CD1c-positive myeloid dendritic cell (primary cell): ENCODE data around the gene ZMIZ1.

Experiments used
- DNase-seq: peaks from one replicate; pipeline ENCODE4 v3.0.0-alpha.2; 2016; ENCODE audit errors: extremely low spot score

The ZMIZ1 gene

DNA sequence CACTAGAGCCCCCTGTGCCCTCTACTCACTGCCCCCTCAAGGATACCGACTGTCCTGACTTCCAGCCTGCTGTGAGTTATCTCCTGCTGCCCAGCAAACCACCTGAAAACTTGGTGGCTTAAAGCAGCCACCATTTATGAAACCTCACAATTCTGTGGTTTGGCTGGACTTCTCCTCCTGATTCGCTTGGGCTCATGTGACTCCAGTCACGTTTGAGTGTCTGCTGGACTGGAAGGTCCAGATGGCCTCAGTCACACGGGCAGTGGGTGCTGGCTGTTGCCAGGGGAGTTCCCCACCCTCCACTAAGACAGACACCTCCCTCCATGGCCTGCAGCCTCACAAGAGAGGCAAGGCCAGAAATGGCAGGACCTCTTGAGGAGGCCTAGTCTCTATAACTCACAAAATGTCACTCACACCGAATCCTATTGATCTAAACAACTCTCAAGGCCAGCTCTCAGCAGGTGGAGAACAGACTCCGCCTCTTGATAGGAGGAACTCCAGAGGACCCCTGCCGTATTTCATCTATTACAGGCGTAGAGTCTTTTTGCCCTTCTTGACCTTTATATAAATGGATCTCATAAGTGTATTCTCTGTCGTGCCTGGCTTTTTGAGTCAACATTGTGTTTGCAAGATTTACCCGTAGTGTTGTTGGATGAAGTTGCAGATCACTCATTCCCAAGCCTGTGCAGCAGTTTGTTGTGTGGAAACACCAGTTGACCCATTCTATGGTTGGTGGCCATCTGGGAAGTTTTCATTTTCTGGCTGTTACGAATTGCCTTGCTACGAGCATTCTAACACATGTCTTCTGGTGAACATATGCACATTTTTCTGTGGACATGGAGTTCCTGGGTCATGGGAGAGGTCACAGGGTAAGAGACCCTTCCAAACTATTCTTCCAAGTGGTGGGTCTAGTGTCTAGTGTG lies 48.3 kb downstream of the ZMIZ1 start:
- peak; percentile 53 for DNase-seq

DNA sequence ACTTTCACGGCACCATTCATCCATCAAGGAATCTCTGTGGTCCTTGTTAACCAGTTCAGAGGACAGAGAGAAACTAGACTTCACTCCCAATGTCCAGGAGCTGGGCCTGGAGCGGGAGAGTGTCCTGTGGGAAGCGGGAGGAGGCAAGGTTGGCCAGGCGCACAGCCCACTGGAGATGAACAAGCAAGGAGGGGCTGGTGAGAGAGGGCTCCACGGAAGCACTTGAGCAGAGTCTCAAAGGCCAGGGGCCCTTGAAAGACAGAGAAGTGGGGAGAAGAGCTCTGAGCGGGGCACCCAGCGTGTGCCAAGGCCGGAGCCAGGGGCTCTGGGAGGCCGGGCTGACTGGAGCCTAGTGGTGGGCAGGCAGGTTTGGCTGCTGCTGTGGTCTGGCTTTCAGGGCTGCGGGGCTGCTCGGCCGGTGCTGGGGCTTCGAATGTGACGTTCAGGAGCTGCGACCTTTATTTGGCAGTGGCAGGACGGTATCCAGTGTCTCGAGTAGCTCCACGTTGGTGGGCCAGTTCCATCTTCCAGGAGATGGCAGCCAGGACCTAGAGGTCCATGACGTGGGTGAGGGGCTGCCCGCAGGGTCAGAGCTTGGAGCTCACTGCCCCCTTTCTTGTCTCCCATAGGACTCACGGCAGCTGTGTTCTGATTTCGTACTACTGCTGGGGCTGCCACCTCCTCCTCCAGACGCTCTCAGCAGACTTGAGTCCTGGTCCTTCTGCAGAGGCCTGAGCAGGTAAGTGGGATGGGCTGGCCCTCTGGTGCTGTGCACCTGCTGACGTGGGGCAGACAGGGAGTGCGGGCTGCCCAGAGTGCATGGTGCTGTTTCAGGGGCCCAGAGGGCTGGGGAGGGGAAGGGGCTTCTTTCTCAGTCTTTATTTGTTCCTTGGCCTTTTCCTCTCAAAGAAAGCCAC lies 49.8 kb downstream of the ZMIZ1 start:
- no peak for DNase-seq

DNA sequence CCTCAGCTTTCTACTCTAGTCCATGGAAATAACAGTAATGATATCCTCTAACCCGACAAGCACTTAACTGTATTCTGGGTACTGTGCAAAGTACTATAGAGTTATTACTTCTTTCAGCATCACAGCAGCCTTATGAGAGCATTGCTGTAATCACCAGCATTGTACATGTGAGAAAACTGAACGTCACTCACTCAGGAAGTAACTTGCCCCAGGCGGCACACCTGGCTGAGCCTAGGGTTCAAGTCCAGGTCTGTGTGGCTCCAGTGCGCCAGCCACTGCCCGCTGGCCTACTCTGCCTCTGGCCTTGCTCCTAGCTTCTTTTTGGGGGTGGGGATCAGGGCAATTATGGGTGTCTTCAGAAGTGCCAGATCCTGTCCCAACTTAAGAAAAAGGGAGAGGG lies 50.5 kb downstream of the ZMIZ1 start:
- no peak for DNase-seq

DNA sequence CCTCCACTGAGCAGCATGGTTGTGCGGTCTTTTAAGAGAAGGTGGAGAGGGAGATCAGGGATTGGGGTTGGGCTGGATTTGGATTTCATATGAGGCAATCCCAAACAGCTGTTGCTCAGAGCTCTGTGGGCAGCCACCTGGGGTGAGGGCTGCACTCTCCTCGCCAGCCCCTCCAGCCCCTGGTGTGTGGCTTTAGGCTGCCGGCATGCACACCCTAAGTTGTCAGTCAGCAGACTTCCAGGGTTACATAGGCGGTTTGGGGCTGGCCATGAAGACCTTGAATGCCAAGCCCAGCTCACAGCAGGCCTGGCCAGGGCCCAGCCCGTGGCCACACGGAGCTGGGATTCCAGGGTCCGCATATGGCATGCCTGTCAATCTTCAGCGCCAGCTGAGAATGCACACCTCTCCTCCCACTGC lies 54.8 kb downstream of the ZMIZ1 start:
- DNase-seq = no peak

DNA sequence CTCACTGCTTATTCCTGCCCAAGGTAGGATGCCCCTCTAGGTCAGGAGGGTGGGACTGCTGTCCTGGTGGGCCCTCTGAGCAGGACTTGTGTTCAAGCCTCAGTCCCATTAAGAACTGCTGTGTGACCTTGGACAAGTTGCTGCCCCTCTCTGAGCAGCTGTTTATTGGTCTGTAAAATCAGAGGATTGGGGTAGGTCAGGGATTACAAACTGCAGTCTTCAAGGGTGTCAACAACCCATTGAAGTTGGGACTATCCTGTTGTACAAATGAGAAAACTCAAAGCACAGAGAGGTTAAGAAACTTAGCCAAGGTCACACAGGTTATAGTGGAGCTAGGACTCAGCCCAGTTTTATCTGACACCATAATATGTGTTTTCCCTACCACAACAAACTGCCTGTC lies 55.3 kb downstream of the ZMIZ1 start:
- DNase-seq = no peak

DNA sequence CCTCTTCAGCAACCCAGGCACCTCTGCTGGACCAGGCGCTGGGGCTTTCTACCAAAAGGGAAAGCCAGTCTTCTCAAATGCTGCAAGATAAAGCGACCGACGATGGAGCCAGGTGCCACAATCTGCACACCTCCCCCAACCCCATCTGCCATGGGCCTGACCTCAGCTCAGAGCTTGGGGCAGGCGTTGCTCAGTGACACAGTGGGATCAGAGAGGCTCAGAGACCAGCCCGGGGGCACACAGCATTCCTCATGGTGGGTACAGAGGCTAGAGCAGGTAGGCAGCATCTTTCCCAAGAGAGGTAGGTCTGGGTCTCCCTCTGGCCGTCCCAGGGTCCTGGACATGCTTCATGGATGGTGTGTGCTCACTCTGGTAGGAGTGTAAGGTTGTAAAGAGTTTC lies 56.3 kb downstream of the ZMIZ1 start:
- DNase-seq = no peak

DNA sequence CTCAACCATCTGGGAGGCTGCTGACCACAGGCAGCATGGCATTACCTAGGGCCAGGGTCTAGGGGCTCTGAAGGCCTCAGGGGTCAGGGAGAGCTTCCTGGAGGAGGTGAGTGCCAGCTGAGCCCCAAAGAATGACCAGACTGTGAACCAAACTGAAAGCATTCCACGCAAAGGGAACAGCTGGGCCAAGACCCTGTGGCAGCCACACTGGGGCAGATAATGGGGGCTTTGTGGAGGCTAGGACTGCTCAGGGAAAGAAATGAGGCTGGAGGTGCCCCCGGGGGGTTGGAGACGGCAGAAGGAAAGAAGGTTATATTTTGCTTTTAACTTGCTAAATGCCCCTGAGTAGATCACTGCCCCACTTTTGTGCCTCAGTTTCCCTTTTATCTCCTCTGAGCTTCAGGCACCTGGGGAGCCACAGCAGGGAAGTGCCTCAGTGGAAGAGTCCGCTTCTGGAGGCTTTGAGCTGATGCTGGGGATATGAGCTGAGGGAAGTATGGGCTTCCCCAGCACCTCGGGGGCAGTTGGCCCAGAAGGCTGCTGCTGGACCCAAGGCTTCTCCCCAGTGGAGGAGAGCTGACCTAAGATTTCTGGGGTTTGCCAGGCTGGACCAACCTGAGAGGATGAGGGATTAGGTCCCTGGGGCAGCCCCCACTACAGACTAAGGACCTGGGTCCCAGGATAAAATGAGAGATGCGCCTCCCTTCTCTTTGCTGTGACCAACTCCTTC lies 57.8 kb downstream of the ZMIZ1 start:
- DNase-seq = no peak

DNA sequence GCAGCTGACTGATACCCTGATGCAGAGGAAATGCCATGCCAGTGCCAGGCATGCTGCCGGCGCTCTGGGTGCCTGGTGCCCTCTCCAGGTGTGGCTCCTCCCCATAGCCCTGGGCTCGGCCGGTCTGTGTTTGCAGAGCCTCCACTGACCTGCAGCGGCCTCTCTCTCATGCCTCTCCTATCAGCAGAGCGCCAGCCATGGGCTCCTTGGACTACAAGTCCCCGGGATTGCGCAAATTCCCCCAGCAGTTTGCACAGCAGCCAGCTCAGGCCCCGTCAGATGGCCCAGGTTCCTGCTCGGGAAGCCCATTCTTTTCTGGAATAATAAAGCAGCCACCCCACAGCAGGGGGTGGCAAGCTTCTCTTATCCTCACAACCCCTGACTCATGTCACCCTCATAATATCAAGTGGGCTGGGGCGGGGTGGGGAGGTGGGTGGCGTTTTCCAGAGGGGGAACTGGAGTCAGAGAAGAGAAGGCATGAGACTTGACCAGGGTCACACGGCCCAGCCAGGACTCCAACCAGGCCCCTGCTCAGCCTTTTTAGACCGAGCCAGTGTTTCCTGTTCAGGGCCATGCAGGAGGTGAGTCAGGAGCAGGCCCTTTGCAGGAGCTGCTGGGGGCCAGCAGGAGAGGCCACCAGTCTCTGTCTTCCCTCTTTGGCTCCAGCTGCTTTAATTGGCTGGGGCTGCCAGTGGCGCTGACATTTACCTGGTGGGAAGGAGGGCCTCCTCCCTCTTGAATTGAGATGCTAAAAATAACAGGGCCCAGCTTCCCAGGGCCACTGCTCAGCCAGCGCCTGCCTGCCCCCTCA lies 58.6 kb downstream of the ZMIZ1 start:
- peak; percentile 84 for DNase-seq

DNA sequence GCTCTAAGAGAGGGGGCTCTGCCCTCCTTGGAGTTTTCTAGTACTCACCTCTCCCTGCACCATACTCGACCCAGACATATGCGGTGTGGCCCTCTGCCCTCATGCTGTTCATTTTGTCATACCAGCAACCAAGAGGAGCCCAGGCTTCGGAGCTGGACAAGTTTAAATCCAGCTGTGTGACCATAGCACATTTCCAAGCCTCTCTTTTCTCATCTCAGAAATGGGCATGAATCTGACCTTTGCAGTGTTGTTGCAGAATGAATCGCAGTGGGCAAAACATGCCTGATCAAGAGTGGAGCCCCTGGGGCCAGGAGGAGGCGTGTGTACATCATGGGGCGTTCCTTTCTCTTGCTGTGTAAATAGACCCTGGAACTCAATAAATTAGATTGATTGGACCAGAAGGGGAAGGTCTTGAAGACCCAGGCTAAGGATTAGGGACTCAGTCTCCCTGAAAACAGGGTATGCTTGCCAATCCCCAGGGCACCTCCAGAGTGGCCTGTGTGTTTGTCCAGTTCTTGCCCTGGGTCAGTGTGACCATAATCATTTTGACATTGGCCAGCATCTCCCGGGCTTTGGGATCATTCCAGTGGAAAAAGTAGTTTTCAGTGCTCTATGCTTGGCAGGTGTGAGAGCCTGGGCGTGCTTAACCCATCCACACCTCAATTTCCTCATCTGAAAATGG lies 59.6 kb downstream of the ZMIZ1 start:
- DNase-seq = no peak

DNA sequence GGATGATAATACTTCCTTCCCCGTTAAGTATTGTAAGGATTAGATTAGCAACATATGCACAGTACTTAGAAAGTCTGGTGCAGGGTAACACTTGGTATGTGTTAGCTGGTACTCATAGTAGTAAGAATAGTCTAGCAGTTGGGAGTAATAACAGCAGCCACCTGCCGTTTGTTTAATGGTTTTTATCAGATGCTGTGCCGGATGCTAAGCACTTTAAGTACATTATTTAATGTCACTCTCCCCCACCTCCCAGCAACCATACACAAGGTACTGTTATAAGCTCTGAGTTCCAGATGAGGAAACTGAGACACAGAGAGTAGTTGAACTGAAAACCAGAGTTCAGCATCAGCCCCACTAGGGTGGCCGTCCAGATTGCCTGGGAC lies 60.1 kb downstream of the ZMIZ1 start:
- DNase-seq = no peak

DNA sequence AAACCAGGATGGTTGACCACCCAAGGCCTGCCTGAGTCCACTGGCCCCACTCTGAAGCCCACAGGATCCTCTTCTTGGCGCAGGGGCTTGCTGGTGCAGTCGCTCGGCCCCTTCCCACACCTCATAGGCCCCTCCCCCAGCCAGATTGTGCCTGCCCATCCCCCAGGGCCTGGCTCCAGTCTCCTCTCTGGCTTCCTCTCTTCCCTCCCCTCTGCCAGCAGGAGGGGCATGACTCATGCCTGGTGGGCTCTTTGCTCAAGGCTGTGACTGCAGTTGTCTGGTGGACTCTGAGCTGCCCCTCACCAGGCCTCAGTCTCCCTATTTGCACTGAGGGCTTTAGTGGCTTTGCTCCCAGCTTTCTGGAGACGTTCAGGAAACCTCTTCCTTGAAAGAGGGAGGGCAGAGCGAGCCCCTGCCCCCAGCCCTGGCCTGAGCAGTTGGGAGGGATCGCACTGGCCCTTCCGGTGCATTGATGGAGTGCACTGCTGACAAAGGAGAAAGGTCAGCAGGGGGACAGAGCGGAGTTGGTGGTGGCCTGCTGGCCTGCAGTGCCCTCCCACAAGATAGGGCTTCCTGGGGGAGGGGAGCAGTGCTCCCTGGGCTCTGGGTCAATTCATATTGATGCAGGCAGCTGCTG lies 60.7 kb downstream of the ZMIZ1 start:
- no peak for DNase-seq

DNA sequence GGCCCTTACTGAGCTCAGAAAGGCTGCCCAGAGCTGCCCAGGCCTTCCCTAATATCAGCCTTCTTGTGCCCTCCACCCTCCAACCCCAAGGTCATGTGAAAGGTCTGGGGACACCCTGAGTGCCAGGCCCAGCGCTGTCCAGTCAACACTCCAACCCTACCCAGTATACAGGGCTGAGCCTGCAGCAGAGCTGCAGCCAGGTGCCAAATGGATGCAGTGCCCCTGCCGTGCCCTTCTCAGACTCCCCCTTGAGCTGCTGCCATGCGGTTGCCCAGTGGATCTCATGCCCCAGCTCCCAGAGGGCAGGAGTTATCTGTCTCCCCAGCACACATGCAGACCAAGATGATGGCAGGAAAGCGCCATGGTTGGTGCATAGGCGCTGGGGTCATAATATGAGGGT lies 61.5 kb downstream of the ZMIZ1 start:
- no peak for DNase-seq

DNA sequence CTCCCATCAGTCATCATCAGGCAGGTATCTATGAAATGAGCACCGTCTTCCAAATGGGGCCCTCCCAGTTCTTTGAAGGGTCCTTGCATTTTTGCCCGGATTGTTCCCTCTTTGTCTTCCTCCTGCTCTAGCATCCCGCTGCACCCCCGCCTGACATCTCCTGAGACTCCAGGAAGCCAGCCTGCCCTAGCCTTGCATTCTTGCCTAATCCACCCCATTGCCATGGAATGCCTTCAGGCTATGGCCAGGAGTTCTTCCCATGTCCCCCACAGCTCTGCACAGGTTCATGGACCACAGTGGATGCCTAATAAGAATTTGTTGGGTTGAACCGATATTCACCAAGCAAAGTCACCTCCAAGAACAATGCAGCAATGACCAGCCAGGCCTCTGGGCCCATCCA lies 62.1 kb downstream of the ZMIZ1 start:
- DNase-seq = no peak

DNA sequence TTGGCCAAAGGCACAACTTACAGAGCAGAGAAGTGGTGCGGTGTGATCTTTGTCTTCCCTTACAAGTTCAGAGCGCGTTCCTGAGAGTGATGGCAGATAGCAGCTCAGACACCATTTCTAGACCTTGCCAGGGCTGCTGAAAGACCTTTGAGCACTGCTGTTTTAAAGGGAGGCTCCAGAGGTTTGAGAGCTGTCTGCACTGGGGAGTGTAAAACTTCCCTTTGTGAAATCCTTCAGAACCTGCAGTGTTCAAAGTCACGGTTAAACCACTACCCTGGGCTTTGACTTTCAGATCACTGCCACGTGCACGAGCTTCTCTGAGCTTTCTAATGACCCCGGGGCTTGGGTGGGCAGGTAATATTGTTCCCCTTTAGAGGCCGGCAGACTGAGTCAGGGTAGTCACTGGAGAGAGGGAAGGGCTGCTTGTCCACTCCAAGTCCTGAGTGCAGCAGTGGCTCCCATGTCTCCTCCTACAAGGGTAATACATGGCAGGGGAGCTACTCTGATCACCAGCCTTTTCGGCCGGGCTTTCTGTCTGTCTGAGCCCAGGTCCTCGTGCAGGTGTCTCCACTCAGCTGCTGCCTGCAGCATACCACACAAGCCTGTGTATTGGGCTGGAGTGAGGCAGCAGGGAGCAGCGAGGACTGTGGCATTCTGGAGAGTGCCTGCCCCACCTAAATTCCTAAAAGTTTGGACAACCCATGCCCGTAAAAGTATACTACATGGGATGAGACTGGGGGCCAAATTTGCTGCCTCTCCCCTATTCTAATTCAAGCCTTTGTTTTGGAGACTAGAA lies 63.3 kb downstream of the ZMIZ1 start:
- DNase-seq = no peak

DNA sequence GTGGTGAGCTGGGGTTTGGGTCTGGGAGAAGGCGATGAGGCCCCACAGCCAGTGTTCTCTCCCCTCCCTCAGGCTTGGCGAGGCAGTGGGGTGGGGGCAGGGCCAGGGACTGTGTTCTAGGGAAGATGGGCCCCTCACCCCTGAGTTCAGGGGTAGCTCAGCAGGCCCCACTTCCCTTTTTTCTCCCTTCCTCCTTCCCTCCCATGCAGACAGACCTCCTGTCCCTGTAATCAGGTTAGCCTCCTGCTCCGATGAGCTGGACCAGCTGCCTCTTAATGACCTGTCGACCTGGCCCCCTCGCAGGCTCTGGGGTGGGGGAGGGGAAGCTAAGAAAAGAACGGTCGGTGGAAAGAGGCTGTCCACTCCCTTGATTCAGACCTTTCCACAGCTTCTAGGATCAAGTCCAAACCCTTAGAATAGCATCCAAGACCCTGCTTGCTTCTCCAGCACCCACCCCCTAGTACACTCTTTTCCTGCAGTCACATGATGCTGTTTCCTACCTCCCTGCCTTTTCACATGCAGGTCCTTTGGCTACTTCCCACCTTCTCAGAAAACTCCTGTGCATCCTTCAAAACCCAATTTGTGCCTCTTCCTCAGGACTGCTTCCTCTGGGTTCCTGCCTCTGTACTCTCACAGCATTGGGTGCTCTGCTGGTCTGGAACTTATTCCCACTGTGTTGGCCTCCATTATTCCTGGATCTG lies 64.1 kb downstream of the ZMIZ1 start:
- DNase-seq = peak; percentile 30

DNA sequence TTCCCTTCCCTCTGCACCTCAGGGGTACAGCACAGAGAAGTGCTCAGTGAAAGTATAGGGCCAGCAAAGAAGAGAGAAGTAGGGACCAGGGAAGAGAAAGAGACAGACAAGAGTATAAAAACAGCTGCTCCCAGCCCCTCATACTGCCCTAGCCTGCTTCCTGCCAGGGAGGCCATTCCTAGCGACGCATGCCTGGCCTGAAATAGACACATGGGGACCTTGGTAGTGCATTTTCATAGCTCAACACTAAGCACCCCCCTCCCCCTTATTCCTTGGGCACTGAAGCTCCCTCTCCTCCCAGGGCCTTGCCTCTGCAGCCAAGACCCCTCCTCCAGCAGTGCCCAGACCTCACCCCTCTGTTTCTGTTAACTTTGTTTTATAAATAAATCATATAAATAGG lies 64.7 kb downstream of the ZMIZ1 start:
- no peak for DNase-seq

DNA sequence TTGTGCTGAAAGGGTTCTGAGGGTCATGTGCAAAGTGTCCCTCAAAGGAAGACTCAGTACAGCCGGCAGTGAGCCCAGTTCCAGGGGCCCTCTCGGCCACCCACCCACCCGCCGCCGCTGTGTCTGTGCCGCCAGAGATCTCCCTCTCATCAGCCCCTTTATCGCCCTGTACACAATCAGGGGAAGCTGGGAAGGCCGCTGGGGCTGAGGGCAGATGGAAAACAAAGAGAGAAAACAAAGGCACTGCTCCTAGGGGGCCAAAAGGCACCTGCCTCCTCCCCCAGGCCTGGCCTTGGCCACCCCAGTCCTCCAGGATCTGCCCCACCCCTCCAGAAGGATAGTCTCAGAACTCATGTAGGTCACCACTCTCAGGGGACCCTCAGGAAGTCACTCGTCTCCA lies 67.0 kb downstream of the ZMIZ1 start:
- no peak for DNase-seq

DNA sequence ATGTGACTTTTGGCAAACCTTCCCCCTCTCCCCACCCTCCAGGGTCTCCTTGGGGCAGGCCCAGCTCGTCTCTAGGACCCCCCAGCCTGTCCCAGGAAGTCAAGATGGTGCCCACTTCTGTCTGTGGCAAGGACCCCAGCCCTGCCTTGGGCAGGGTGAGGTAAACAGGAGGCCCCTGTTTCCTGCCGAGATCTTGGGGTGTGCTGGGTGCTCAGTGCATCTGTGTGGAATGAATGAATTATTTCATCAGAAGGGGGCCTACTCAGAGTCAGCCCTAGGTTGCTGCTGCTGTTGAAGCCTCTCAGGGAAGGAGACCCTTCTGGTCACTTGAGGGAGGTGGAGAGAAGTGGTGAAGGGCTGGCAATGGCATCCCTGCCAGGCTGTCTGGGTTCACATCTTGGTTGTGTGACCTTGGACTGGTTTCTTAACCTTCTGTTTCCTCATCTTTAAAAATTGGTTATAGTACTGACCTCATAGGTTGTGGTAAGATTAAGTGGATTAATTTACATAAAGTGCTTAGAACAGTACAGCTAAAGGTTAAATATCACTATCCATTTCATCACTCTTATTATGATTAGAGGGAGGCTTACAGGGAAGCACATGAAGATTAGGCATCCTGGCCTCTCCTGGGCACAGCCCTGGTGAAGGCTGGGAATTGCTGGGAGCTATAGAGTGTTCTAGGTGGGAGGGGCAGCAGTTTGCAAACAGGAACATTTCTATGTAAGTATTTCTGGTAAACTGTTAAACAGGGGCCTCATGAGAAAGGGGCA lies 67.7 kb downstream of the ZMIZ1 start:
- no peak for DNase-seq
